H9 (cell line): ENCODE data around the gene PRKAG2. TPM values are rescaled to one million over a fixed set of nuclear protein-coding genes. Genes with fewer than 3 reads are reported as not detected.

Experiments used
- DNase-seq: peaks from one replicate; pipeline ENCODE4 v3.0.0-alpha.2; 2017
- H2AFZ ChIP-seq: one replicate; pipeline ENCODE4 v1.6.1; 2013; ENCODE audit warnings: mild to moderate bottlenecking, low read length, control low read depth, moderate library complexity
- H2AK5ac ChIP-seq: 2 replicates; pipeline ENCODE4 v1.6.1; 2013; ENCODE audit warnings: low read length, control low read depth, mixed read lengths; ENCODE audit not compliant: insufficient read length
- H2BK120ac ChIP-seq: one replicate; pipeline ENCODE4 v1.6.1; 2013; ENCODE audit warnings: low read depth, mild to moderate bottlenecking, low read length, control low read depth, inconsistent platforms; ENCODE audit not compliant: poor library complexity, severe bottlenecking
- H2BK12ac ChIP-seq: 2 replicates; pipeline ENCODE4 v1.6.1; 2013; ENCODE audit warnings: low read length, control low read depth, mixed read lengths, low read depth; ENCODE audit not compliant: insufficient read length
- H2BK15ac ChIP-seq: 2 replicates; pipeline ENCODE4 v1.6.1; 2013; ENCODE audit warnings: low read depth, low read length, control low read depth
- H2BK20ac ChIP-seq: one replicate; pipeline ENCODE4 v1.6.1; 2013; ENCODE audit warnings: low read depth, mild to moderate bottlenecking, low read length, control low read depth, inconsistent platforms; ENCODE audit not compliant: poor library complexity, severe bottlenecking
- H2BK5ac ChIP-seq: 2 replicates; pipeline ENCODE4 v1.6.1; 2013; ENCODE audit warnings: low read length, control low read depth, mixed read lengths; ENCODE audit not compliant: insufficient read length
- H3K14ac ChIP-seq: 2 replicates; pipeline ENCODE4 v1.6.1; 2013; ENCODE audit warnings: low read length, control low read depth; ENCODE audit not compliant: insufficient read depth
- H3K18ac ChIP-seq: 2 replicates; pipeline ENCODE4 v1.6.1; 2013; ENCODE audit warnings: low read depth, mild to moderate bottlenecking, mixed read lengths, low read length, control low read depth; ENCODE audit not compliant: insufficient read length
- H3K23ac ChIP-seq: 2 replicates; pipeline ENCODE4 v1.6.1; 2013; ENCODE audit warnings: low read length, control low read depth, mixed read lengths, low read depth; ENCODE audit not compliant: insufficient read length
- H3K23me2 ChIP-seq: 2 replicates; pipeline ENCODE4 v1.6.1; 2013; ENCODE audit warnings: low read depth, mild to moderate bottlenecking, mixed read lengths, low read length, control low read depth; ENCODE audit not compliant: insufficient read length, poor library complexity, severe bottlenecking
- H3K27ac ChIP-seq: 2 replicates; pipeline ENCODE4 v1.5.1; 2013; ENCODE audit warnings: low read length, control low read depth, mixed read lengths, low read depth; ENCODE audit not compliant: insufficient read length
- H3K27me3 ChIP-seq: 2 replicates; pipeline ENCODE4 v1.6.1; 2013; ENCODE audit warnings: low read length, control low read depth, inconsistent platforms; ENCODE audit not compliant: insufficient read depth
- H3K4ac ChIP-seq: 2 replicates; pipeline ENCODE4 v1.6.1; 2013; ENCODE audit warnings: low read depth, mild to moderate bottlenecking, control low read depth, inconsistent platforms, low read length, moderate library complexity
- H3K4me1 ChIP-seq: 2 replicates; pipeline ENCODE4 v1.6.1; 2013; ENCODE audit warnings: low read length, control low read depth, inconsistent platforms; ENCODE audit not compliant: insufficient read depth
- H3K4me2 ChIP-seq: 2 replicates; pipeline ENCODE4 v1.6.1; 2013; ENCODE audit warnings: low read length, control low read depth, mixed read lengths; ENCODE audit not compliant: insufficient read length, insufficient read depth
- H3K56ac ChIP-seq: 2 replicates; pipeline ENCODE4 v1.6.1; 2013; ENCODE audit warnings: low read depth, mild to moderate bottlenecking, mixed read lengths, low read length, control low read depth; ENCODE audit not compliant: insufficient read length
- H3K79me1 ChIP-seq: 2 replicates; pipeline ENCODE4 v1.6.1; 2013; ENCODE audit warnings: low read depth, mild to moderate bottlenecking, moderate library complexity, low read length, control low read depth, inconsistent platforms; ENCODE audit not compliant: insufficient read depth, poor library complexity, severe bottlenecking
- H3K79me2 ChIP-seq: 2 replicates; pipeline ENCODE4 v1.6.1; 2013; ENCODE audit warnings: low read length, control low read depth, inconsistent platforms; ENCODE audit not compliant: insufficient read depth
- H3K9ac ChIP-seq: 2 replicates; pipeline ENCODE4 v1.6.1; 2013; ENCODE audit warnings: low read length, control low read depth, mixed read lengths; ENCODE audit not compliant: insufficient read length; ENCODE audit errors: extremely low read depth
- H3K9me3 ChIP-seq: one replicate; pipeline ENCODE4 v1.6.1; 2013; ENCODE audit warnings: low read depth, low read length, inconsistent platforms; ENCODE audit not compliant: control insufficient read depth
- H3T11ph ChIP-seq: one replicate; pipeline ENCODE4 v1.6.1; 2013; ENCODE audit warnings: mild to moderate bottlenecking, low read length, control low read depth, inconsistent platforms
- H4K20me1 ChIP-seq: one replicate; pipeline ENCODE4 v1.6.1; 2013; ENCODE audit not compliant: control insufficient read depth, insufficient read length, insufficient read depth
- H4K5ac ChIP-seq: 2 replicates; pipeline ENCODE4 v1.6.1; 2013; ENCODE audit warnings: low read depth, mild to moderate bottlenecking, mixed read lengths, low read length, control low read depth; ENCODE audit not compliant: insufficient read length
- H4K8ac ChIP-seq: replicated peaks from 2 replicates; pipeline ENCODE4 v1.6.1; 2013; ENCODE audit warnings: low read length, control low read depth, mixed read lengths, low read depth; ENCODE audit not compliant: insufficient read length
- H4K91ac ChIP-seq: 2 replicates; pipeline ENCODE4 v1.6.1; 2013; ENCODE audit warnings: low read depth, mild to moderate bottlenecking, moderate library complexity, mixed read lengths, low read length, control low read depth; ENCODE audit not compliant: insufficient read length
- H3K27ac Mint-ChIP-seq, 3 experiments: 2 replicates in 2 of 3; 3 replicates in 1 of 3; pipeline ENCODE4 v1.8.0; 2020 to 2021; ENCODE audit warnings: mixed read lengths in 3 of 3, mild to moderate bottlenecking in 1 of 3, moderate library complexity in 1 of 3
- H3K27me3 Mint-ChIP-seq: 2 replicates; pipeline ENCODE4 v1.8.0; 2021; ENCODE audit warnings: low read depth, mild to moderate bottlenecking, moderate library complexity, mixed read lengths
- H3K36me3 Mint-ChIP-seq, 3 experiments: 2 replicates in 2 of 3; 3 replicates in 1 of 3; pipeline ENCODE4 v1.8.0; 2020 to 2021; ENCODE audit warnings: low read depth in 3 of 3, mixed read lengths in 3 of 3; ENCODE audit not compliant: insufficient read depth in 1 of 3
- H3K4me1 Mint-ChIP-seq, 2 experiments: 2 replicates each; pipeline ENCODE4 v1.8.0; 2020; ENCODE audit warnings: mixed read lengths in 2 of 2
- H3K4me3 Mint-ChIP-seq, 2 experiments: 2 replicates in 1 of 2; 3 replicates in 1 of 2; pipeline ENCODE4 v1.8.0; 2020 to 2021; ENCODE audit warnings: mild to moderate bottlenecking in 2 of 2, mixed read lengths in 2 of 2, moderate library complexity in 1 of 2
- H3K9me3 Mint-ChIP-seq, 2 experiments: 2 replicates in 1 of 2; 3 replicates in 1 of 2; pipeline ENCODE4 v1.8.0; 2020; ENCODE audit warnings: mild to moderate bottlenecking in 2 of 2, mixed read lengths in 2 of 2, moderate library complexity in 1 of 2
- WGBS: extraction: QIAGEN DNeasy Blood & Tissue Kit; methylation state at CpG from one replicate; pipeline ENCODE4 v1.1.7; 2013; ENCODE audit warnings: missing lambda C conversion rate, low lambda C conversion rate, mixed read lengths; ENCODE audit not compliant: insufficient read length; ENCODE audit errors: extremely low coverage; 5-methylcytosine and 5-hydroxymethylcytosine counted together
- total RNA-seq: library from RNA; stranded (reverse); gene quantifications from 2 replicates; pipeline ENCODE4 v1.2.1, GENCODE V29; 2021
- TF ChIP-seq, protein P1 (sequence below): fragments of 200-600 bp; sonication (generic); conservative IDR thresholded peaks from 3 replicates; pipeline ENCODE4 v1.8.0; 2021; ENCODE audit warnings: antibody characterized with exemption, mild to moderate bottlenecking

Gene PRKAG2
- total RNA-seq, 1 experiment from 2014 or later: 11.8 TPM

- WGBS: no CpG with 5 or more reads among the region's 13 CpGs
- TF ChIP-seq, protein P1, sequence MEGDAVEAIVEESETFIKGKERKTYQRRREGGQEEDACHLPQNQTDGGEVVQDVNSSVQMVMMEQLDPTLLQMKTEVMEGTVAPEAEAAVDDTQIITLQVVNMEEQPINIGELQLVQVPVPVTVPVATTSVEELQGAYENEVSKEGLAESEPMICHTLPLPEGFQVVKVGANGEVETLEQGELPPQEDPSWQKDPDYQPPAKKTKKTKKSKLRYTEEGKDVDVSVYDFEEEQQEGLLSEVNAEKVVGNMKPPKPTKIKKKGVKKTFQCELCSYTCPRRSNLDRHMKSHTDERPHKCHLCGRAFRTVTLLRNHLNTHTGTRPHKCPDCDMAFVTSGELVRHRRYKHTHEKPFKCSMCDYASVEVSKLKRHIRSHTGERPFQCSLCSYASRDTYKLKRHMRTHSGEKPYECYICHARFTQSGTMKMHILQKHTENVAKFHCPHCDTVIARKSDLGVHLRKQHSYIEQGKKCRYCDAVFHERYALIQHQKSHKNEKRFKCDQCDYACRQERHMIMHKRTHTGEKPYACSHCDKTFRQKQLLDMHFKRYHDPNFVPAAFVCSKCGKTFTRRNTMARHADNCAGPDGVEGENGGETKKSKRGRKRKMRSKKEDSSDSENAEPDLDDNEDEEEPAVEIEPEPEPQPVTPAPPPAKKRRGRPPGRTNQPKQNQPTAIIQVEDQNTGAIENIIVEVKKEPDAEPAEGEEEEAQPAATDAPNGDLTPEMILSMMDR: no peak
- Histone ChIP-seq H4K20me1 (no peaks in the 10 kb centered on the region), H4K91ac (no peak overlapping the region), H3K4me2 (no peak overlapping the region), H4K5ac (no peak overlapping the region), H3K18ac (no peak overlapping the region), H3K23me2 (no peaks in the 10 kb centered on the region), H3T11ph (no peak overlapping the region), H2AFZ (no peak overlapping the region), H3K14ac (no peak overlapping the region), H3K79me1 (no peaks in the 10 kb centered on the region), H3K56ac (no peak overlapping the region), H3K9me3 (no peaks in the 10 kb centered on the region), H2BK12ac (no peak overlapping the region), H4K8ac (no peak overlapping the region), H3K79me2 (no peaks in the 10 kb centered on the region), H3K23ac (no peak overlapping the region), H2BK15ac (no peak overlapping the region), H3K27ac (no peak overlapping the region), H2BK20ac (no peak overlapping the region), H2BK120ac (no peak overlapping the region), H2AK5ac (no peak overlapping the region), H3K27me3 (no peaks in the 10 kb centered on the region), H3K9ac (no peak overlapping the region), H3K4ac (no peak overlapping the region), H2BK5ac (no peak overlapping the region), H3K4me1 (no peaks in the 10 kb centered on the region)
- no peaks in the 10 kb centered on the region for H3K9me3 Mint-ChIP-seq
- H3K4me3 Mint-ChIP-seq: no peak overlapping the region
- peaks cover 9% of the 10 kb centered on the region for H3K27me3 Mint-ChIP-seq
- DNase-seq: no peak
- no peaks in the 10 kb centered on the region for H3K36me3 Mint-ChIP-seq
- no peak overlapping the region for H3K27ac Mint-ChIP-seq
- no peaks in the 10 kb centered on the region for H3K4me1 Mint-ChIP-seq
Observed at GRCh38 chr7:151844825-151845200, 32.1 kb downstream of the PRKAG2 start.
